ENCODE measurements around the gene RWDD3. TPM values are rescaled to one million over a fixed set of nuclear protein-coding genes. Genes with fewer than 3 reads are reported as not detected.

Gene RWDD3
- total RNA-seq, 4 donors from 2014 or later: 2.4 to 22.8 (median 15.1) TPM

- WGBS, 2 donors (ENCODE audit: low coverage in 1 of 2): 35 to 40% methylated on average over 2 of the region's 2 CpGs
- TF ChIP-seq POLR2A (IDR thresholded peaks at IDR 0.05) (no peak), EP300 (IDR thresholded peaks at IDR 0.05; ENCODE audit: low read depth) (no peak), POLR2AphosphoS5 (IDR thresholded peaks at IDR 0.05) (no peak)
- TF ChIP-seq, protein P1, sequence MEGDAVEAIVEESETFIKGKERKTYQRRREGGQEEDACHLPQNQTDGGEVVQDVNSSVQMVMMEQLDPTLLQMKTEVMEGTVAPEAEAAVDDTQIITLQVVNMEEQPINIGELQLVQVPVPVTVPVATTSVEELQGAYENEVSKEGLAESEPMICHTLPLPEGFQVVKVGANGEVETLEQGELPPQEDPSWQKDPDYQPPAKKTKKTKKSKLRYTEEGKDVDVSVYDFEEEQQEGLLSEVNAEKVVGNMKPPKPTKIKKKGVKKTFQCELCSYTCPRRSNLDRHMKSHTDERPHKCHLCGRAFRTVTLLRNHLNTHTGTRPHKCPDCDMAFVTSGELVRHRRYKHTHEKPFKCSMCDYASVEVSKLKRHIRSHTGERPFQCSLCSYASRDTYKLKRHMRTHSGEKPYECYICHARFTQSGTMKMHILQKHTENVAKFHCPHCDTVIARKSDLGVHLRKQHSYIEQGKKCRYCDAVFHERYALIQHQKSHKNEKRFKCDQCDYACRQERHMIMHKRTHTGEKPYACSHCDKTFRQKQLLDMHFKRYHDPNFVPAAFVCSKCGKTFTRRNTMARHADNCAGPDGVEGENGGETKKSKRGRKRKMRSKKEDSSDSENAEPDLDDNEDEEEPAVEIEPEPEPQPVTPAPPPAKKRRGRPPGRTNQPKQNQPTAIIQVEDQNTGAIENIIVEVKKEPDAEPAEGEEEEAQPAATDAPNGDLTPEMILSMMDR (IDR thresholded peaks at IDR 0.05): no peak
- no peaks in the 10 kb centered on the region for H3K27me3 ChIP-seq
- no peak overlapping the region for H3K4me3 ChIP-seq
- no peak for DNase-seq
- H3K4me1 ChIP-seq: no peaks in the 10 kb centered on the region
- peak overlapping the region in 3 of 4 donors; percentile 53 to 68 (median 54) for H3K27ac ChIP-seq
- intact Hi-C loops (cut with DNase I; ENCODE audit: low total_unique reads): no loop called here
- H3K36me3 ChIP-seq: no peaks in the 10 kb centered on the region
- no peaks in the 10 kb centered on the region for H3K9me3 ChIP-seq
- in situ Hi-C loops (cut with MboI; ENCODE audit: low pct_ligation_motif_present in 1 of 4, low pct_unique_long_range_greater_than_20kb in 1 of 4, low sequenced_read_pairs in 3 of 4): no loop called here
Measured at GRCh38 chr1:95222629-95223028, 11.4 kb upstream of the RWDD3 start.

- Histone ChIP-seq H3K27me3 (no peaks in the 10 kb centered on the region), H3K4me3 (no peak overlapping the region), H3K9me3 (no peaks in the 10 kb centered on the region), H3K27ac (peak overlapping the region in 2 of 4 donors; percentile 53 to 68), H3K4me1 (no peaks in the 10 kb centered on the region), H3K36me3 (no peaks in the 10 kb centered on the region)
- TF ChIP-seq, protein P1 (IDR thresholded peaks at IDR 0.05): no peak
- TF ChIP-seq POLR2A (IDR thresholded peaks at IDR 0.05) (no peak), EP300 (IDR thresholded peaks at IDR 0.05; ENCODE audit: low read depth) (no peak), POLR2AphosphoS5 (IDR thresholded peaks at IDR 0.05) (no peak)
- in situ Hi-C loops (cut with MboI; ENCODE audit: low pct_ligation_motif_present in 1 of 4, low pct_unique_long_range_greater_than_20kb in 1 of 4, low sequenced_read_pairs in 3 of 4) (no loop called here), intact Hi-C loops (cut with DNase I; ENCODE audit: low total_unique reads) (no loop called here)
- no peak for DNase-seq
Measured at GRCh38 chr1:95223110-95223509, 10.9 kb upstream of the RWDD3 start.

- WGBS, 2 donors (ENCODE audit: low coverage in 1 of 2): 58 to 63% methylated on average over 3 of the region's 3 CpGs
- Histone ChIP-seq H3K9me3 (no peaks in the 10 kb centered on the region), H3K27me3 (no peaks in the 10 kb centered on the region), H3K4me1 (no peaks in the 10 kb centered on the region), H3K36me3 (no peaks in the 10 kb centered on the region), H3K4me3 (no peak overlapping the region), H3K27ac (peak overlapping the region in 1 of 4 donors; percentile 7)
- DNase-seq: no peak
- no peak for TF ChIP-seq EP300 (IDR thresholded peaks at IDR 0.05; ENCODE audit: low read depth)
- TF ChIP-seq POLR2AphosphoS5 (IDR thresholded peaks at IDR 0.05): no peak
- no peak for TF ChIP-seq POLR2A (IDR thresholded peaks at IDR 0.05)
- TF ChIP-seq, protein P1 (IDR thresholded peaks at IDR 0.05): no peak
- in situ Hi-C loops (cut with MboI; ENCODE audit: low pct_ligation_motif_present in 1 of 4, low pct_unique_long_range_greater_than_20kb in 1 of 4, low sequenced_read_pairs in 3 of 4): loop anchor here (25.0 kb wide), 2 partner anchors 140 to 365 kb away; no protein-coding TSS in a partner anchor
- intact Hi-C loops (cut with DNase I; ENCODE audit: low total_unique reads): no loop called here
Measured at GRCh38 chr1:95226781-95227660, 7.0 kb upstream of the RWDD3 start.

DNA sequence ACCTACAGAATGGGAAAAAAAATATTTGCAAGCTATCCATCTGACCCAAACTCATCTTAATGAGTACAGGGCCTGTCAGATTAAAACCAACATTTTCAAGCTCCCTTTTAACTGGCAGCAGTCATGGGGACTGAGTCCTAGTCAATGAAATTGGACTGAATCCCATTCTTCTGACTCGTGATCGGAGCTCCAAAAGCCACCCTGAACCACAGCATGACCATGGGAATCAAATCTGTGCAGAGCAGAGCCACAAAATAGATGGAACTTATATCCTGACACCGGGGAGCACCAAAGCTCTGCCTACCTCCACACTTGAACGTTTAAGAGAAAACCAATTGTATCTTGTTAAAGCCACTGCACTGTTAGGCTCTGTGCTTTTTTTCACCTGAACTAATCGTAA is 5.0 kb upstream of the RWDD3 start:
- 86 to 89% methylated on average over 3 to 5 of the region's 5 CpGs for WGBS, 2 donors (ENCODE audit: low coverage in 1 of 2)
- intact Hi-C loops (cut with DNase I; ENCODE audit: low total_unique reads): no loop called here
- H3K4me3 ChIP-seq: no peak overlapping the region
- in situ Hi-C loops (cut with MboI; ENCODE audit: low pct_ligation_motif_present in 1 of 4, low pct_unique_long_range_greater_than_20kb in 1 of 4, low sequenced_read_pairs in 3 of 4): loop anchor here (25.0 kb wide), 2 partner anchors 142 to 367 kb away; no protein-coding TSS in a partner anchor
- no peak overlapping the region for H3K27ac ChIP-seq
- no peak for DNase-seq
- H3K36me3 ChIP-seq: no peaks in the 10 kb centered on the region
- no peaks in the 10 kb centered on the region for H3K27me3 ChIP-seq
- no peaks in the 10 kb centered on the region for H3K9me3 ChIP-seq
- H3K4me1 ChIP-seq: peaks cover 0 to 16% (median 10%) of the 10 kb centered on the region in 4 donors
- no peak for TF ChIP-seq POLR2AphosphoS5 (IDR thresholded peaks at IDR 0.05)
- TF ChIP-seq, protein P1 (IDR thresholded peaks at IDR 0.05): no peak
- TF ChIP-seq POLR2A (IDR thresholded peaks at IDR 0.05): no peak
- TF ChIP-seq EP300 (IDR thresholded peaks at IDR 0.05; ENCODE audit: low read depth): no peak
